HEK293T (cell line): ENCODE measurements around the gene S100P.
A peak's percentile ranks its signal among the peaks of the same experiment; 100 is the strongest.
"Not testable (repeated sequence)": the region's sequence is repeated elsewhere in the genome, so short reads cannot be mapped to it uniquely, and the experiment has no call there.

Source experiments
- CTCF ChIA-PET: fragments of 350-600 bp; formaldehyde crosslinking; extraction: SDS; loops from one replicate; lab custom pipeline; 2021; ENCODE audit warnings: antibody characterized with exemption, inconsistent platforms; lab: Yijun Ruan, JAX
- POLR2A ChIA-PET: fragments of 350-600 bp; formaldehyde crosslinking; extraction: SDS; loops from one replicate; lab custom pipeline; 2020; ENCODE audit warnings: antibody characterized with exemption, inconsistent platforms; lab: Yijun Ruan, JAX
- DNase-seq: peaks from one replicate; pipeline ENCODE4 v3.0.0; 2012; ENCODE audit warnings: mixed read lengths; ENCODE audit errors: extremely low spot score
- ARNT ChIP-seq: fragments of 450-650 bp; IDR thresholded peaks from 2 replicates; pipeline ENCODE4 v1.6.1; 2017; ENCODE audit warnings: mild to moderate bottlenecking
- BHLHE40 ChIP-seq: fragments of 450-650 bp; IDR thresholded peaks from 2 replicates; pipeline ENCODE4 v1.6.1; 2016; ENCODE audit warnings: mild to moderate bottlenecking, moderate library complexity, borderline replicate concordance
- CTBP1 ChIP-seq: fragments of 450-650 bp; IDR thresholded peaks from 2 replicates; pipeline ENCODE4 v1.6.1; 2016; ENCODE audit warnings: borderline replicate concordance
- ELF4 ChIP-seq: fragments of 450-650 bp; IDR thresholded peaks from 2 replicates; pipeline ENCODE4 v1.6.1; 2017; ENCODE audit warnings: antibody characterized with exemption
- FOXA1 ChIP-seq: fragments of 450-650 bp; IDR thresholded peaks from 2 replicates; pipeline ENCODE4 v1.6.1; 2016; ENCODE audit warnings: mild to moderate bottlenecking
- FOXK2 ChIP-seq: fragments of 450-650 bp; IDR thresholded peaks from 2 replicates; pipeline ENCODE4 v1.6.1; 2016; ENCODE audit warnings: mild to moderate bottlenecking
- FOXM1 ChIP-seq: fragments of 450-650 bp; IDR thresholded peaks from 2 replicates; pipeline ENCODE4 v1.6.1; 2017; ENCODE audit warnings: mild to moderate bottlenecking, borderline replicate concordance
- HDGF ChIP-seq: fragments of 450-650 bp; IDR thresholded peaks from 2 replicates; pipeline ENCODE4 v1.6.1; 2017; ENCODE audit warnings: antibody characterized with exemption, borderline replicate concordance
- L3MBTL2 ChIP-seq: fragments of 450-650 bp; conservative IDR thresholded peaks from 2 replicates; pipeline ENCODE4 v1.6.1; 2016; ENCODE audit warnings: mild to moderate bottlenecking
- LEF1 ChIP-seq: fragments of 450-650 bp; IDR thresholded peaks from 2 replicates; pipeline ENCODE4 v1.6.1; 2017; ENCODE audit warnings: mild to moderate bottlenecking, borderline replicate concordance
- NFRKB ChIP-seq: fragments of 450-650 bp; IDR thresholded peaks from 2 replicates; pipeline ENCODE4 v1.6.1; 2016; ENCODE audit warnings: mild to moderate bottlenecking, moderate library complexity
- SP1 ChIP-seq: fragments of 450-650 bp; IDR thresholded peaks from 2 replicates; pipeline ENCODE4 v1.6.1; 2017
- SUZ12 ChIP-seq: fragments of 450-650 bp; IDR thresholded peaks from 2 replicates; pipeline ENCODE4 v1.6.1; 2016; ENCODE audit warnings: mild to moderate bottlenecking
- TARDBP ChIP-seq: fragments of 450-650 bp; IDR thresholded peaks from 2 replicates; pipeline ENCODE4 v1.6.1; 2016
- ZNF384 ChIP-seq: fragments of 450-650 bp; IDR thresholded peaks from 2 replicates; pipeline ENCODE4 v1.6.1; 2016
- TF ChIP-seq, protein P1 (sequence below): fragments of 450-650 bp; IDR thresholded peaks from 2 replicates; pipeline ENCODE4 v1.6.1; 2016

The S100P gene

GRCh38 chr4:6672131-6672530 lies 21.5 kb upstream of the S100P start:
- ChIA-PET CTCF (no interaction called here), POLR2A (interaction anchor here (1.4 to 3.0 kb wide), 5 partner anchors 10 to 98 kb away, joined by 5 to 55 read pairs (median 18); partner anchors contain the start of genes BLOC1S4, MAN2B2 and MRFAP1)
- TF ChIP-seq FOXK2 (no peak), ZNF384 (no peak), NFRKB (no peak), ARNT (no peak), CTBP1 (no peak), L3MBTL2 (no peak), HDGF (no peak)
- DNase-seq, result no peak

DNA sequence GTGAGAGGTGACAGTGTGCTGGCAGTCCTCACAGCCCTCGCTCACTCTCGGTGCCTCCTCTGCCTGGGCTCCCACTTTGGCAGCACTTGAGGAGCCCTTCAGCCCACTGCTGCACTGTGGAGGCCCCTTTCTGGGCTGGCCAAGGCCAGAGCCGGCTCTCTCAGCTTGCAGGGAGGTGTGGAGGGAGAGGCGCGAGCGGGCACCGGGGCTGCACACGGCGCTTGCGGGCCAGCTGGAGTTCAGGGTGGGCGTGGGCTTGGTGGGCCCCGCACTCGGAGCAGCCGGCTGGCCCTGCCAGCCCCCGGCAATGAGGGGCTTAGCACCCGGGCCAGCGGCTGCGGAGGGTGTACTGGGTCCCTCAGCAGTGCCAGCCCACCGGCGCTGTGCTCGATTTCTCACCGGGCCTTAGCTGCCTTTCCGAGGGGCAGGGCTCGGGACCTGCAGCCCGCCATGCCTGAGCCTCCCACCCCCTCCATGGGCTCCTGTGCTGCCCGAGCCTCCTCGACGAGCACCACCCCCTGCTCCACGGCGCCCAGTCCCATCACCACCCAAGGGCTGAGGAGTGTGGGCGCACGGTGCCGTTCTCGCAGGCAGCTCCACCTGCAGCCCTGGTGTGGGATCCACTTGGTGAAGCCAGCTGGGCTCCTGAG lies 21.0 kb upstream of the S100P start:
- CTCF ChIA-PET, DNase-seq: not testable (repeated sequence)
- POLR2A ChIA-PET, result interaction anchor here (1.3 to 5.8 kb wide), 18 partner anchors 8 to 395 kb away, joined by 3 to 79 read pairs (median 8); partner anchors contain the start of genes BLOC1S4, GRPEL1, MAN2B2 and MRFAP1

GRCh38 chr4:6673191-6673659 lies 20.5 kb upstream of the S100P start:
- not testable (repeated sequence) for DNase-seq
- ChIA-PET CTCF (interaction anchor here (0.8 kb wide), 1 partner anchor 17 kb away, joined by 3 read pairs; no protein-coding TSS in a partner anchor), POLR2A (interaction anchor here (0.7 to 5.8 kb wide), 31 partner anchors 9 to 423 kb away, joined by 3 to 79 read pairs (median 5); partner anchors contain the start of genes BLOC1S4, GRPEL1, MAN2B2 and MRFAP1)
- TF ChIP-seq ELF4 (peak; percentile 73), LEF1 (0 out of 2 replicates have a peak, but pooled peaks have one; percentile 15)

DNA sequence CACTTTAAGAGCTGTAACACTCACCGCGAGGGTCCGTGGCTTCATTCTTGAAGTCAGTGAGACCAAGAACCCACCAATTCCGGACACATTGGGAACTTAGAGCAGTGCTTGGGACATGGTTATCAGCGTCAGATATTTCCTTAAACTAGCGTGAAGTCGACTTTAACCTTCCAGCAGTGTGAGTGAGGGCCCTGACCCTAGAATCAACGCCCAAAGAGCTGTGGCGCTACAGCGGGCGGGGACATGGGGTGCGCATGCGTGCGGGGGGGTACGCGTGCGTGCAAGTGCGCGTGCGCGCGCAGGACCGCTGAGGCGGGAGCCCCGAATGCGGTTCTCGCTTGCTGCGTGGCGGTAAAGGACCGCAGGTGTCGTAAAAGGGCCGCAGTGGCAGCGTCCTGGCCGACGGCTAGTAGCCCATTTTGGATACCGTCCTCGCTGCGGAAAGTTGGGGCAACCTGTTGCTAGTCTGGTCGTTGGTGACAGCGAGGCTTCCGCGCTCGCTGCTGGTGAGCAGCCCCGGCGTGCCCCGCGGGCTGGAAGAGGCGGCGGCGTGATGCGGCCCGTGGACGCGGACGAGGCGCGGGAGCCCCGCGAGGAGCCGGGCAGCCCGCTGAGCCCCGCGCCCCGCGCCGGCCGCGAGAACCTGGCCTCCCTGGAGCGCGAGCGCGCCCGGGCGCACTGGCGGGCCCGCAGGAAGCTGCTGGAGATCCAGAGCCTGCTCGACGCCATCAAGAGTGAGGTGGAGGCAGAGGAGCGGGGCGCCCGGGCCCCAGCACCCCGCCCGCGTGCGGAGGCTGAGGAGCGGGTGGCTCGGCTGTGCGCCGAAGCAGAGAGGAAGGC lies 19.8 kb upstream of the S100P start:
- TF ChIP-seq NFRKB, result no peak
- TF ChIP-seq L3MBTL2, result peak; percentile 92
- no peak for TF ChIP-seq ZNF384
- no peak for TF ChIP-seq FOXK2
- CTCF ChIA-PET, result interaction anchor here (0.8 to 1.0 kb wide), 3 partner anchors 15 to 28 kb away, joined by 3 to 4 read pairs (median 4); no protein-coding TSS in a partner anchor
- POLR2A ChIA-PET, result interaction anchor here (0.6 to 5.8 kb wide), 45 partner anchors 10 to 424 kb away, joined by 3 to 79 read pairs (median 4); partner anchors contain the start of genes BLOC1S4, GRPEL1, MAN2B2 and MRFAP1
- DNase-seq, result peak; percentile 98

DNA sequence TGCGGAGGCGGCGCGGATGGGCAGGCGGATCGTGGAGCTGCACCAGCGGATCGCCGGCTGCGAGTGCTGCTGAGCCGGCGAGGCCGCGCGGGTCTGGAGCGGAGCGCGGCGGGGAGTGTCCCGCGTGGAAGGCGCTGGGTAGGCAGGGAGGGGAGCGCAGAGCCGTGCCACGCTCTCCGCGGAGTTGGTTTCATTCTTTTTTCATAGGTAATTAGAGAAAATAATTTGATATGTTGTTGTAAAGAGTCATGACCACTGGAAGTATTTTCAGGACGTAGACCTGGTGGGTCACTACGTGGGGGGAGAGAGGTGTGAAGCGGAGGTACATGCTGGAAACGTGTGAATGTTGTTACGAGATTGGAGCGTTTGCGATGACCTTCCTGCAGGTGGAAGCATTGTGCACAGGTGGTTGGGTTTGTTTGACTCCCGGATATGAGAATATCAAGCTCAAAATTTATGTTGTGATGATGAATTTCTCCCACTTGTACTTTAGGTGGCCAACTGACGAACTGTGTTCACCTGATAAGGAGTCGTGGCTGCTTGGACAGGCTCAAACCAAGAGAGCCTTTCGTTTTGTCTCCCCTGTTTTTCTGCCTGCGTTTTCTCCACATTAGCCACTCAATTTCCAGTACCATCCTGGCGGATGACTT lies 19.1 kb upstream of the S100P start:
- no peak for TF ChIP-seq HDGF
- TF ChIP-seq TARDBP, result no peak
- peak; percentile 78 for TF ChIP-seq L3MBTL2
- no peak for DNase-seq
- POLR2A ChIA-PET, result interaction anchor here (0.7 to 5.8 kb wide), 17 partner anchors 9 to 231 kb away, joined by 3 to 79 read pairs (median 5); partner anchors contain the start of genes BLOC1S4, MAN2B2, MRFAP1 and MRFAP1L1
- CTCF ChIA-PET, result interaction anchor here (0.6 to 1.3 kb wide), 7 partner anchors 15 to 435 kb away, joined by 3 to 4 read pairs (median 3); no protein-coding TSS in a partner anchor

GRCh38 chr4:6676722-6677558 lies 16.7 kb upstream of the S100P start:
- TF ChIP-seq HDGF (no peak), NFRKB (no peak), SP1 (no peak), CTBP1 (no peak), ELF4 (no peak), FOXM1 (no peak), FOXA1 (no peak), BHLHE40 (no peak), SUZ12 (no peak), TARDBP (no peak), LEF1 (no peak), ZNF384 (no peak), L3MBTL2 (no peak), ARNT (no peak)
- TF ChIP-seq, protein P1, sequence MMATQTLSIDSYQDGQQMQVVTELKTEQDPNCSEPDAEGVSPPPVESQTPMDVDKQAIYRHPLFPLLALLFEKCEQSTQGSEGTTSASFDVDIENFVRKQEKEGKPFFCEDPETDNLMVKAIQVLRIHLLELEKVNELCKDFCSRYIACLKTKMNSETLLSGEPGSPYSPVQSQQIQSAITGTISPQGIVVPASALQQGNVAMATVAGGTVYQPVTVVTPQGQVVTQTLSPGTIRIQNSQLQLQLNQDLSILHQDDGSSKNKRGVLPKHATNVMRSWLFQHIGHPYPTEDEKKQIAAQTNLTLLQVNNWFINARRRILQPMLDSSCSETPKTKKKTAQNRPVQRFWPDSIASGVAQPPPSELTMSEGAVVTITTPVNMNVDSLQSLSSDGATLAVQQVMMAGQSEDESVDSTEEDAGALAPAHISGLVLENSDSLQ, result no peak
- CTCF ChIA-PET, result interaction anchor here (0.6 to 1.7 kb wide), 3 partner anchors 129 to 346 kb away, joined by 3 to 4 read pairs (median 4); no protein-coding TSS in a partner anchor
- POLR2A ChIA-PET, result interaction anchor here (1.2 to 5.8 kb wide), 5 partner anchors 12 to 40 kb away, joined by 4 to 79 read pairs (median 17); partner anchors contain the start of genes BLOC1S4, MRFAP1 and MRFAP1L1
- DNase-seq, result no peak
